Ascending aorta (tissue), 2 donors: ENCODE results near the gene FOXA3. TPM values are rescaled to one million over a fixed set of nuclear protein-coding genes. Genes with fewer than 3 reads are reported as not detected.
A peak's percentile ranks its signal among the peaks of the same experiment; 100 is the strongest.

Source experiments
- DNase-seq, 2 donors: peaks; one replicate each; pipeline ENCODE4 v3.0.0-alpha.2; 2019; ENCODE audit warnings: low spot score in 2 of 2
- H3K27ac ChIP-seq, 2 donors: fragments of 200-600 bp; sonication (generic); one replicate each; pipeline ENCODE4 v1.5.1; 2016 to 2017; ENCODE audit warnings: mild to moderate bottlenecking in 1 of 2
- H3K27me3 ChIP-seq: fragments of 200-600 bp; sonication (generic); one replicate; pipeline ENCODE4 v1.5.1; 2017
- H3K36me3 ChIP-seq, 2 donors: fragments of 200-600 bp; sonication (generic); one replicate each; pipeline ENCODE4 v1.5.1; 2016
- H3K4me1 ChIP-seq, 2 donors: fragments of 200-600 bp; sonication (generic); one replicate each; pipeline ENCODE4 v1.5.1; 2016 to 2017; ENCODE audit warnings: mild to moderate bottlenecking in 1 of 2
- H3K4me3 ChIP-seq, 2 donors: fragments of 200-600 bp; sonication (generic); one replicate each; pipeline ENCODE4 v1.5.1; 2016 to 2017; ENCODE audit warnings: mild to moderate bottlenecking in 1 of 2
- H3K9me3 ChIP-seq, 2 donors: fragments of 200-600 bp; sonication (generic); one replicate each; pipeline ENCODE4 v1.5.1; 2016
- CTCF ChIP-seq, 3 experiments: fragments of 200-600 bp in 2 of 3; fragments of 450-650 bp in 1 of 3; sonication (generic) in 2 of 3; IDR thresholded peaks; one replicate each; pipeline ENCODE4 v1.5.1; 2016 to 2019; ENCODE audit warnings: antibody characterized with exemption in 3 of 3, mild to moderate bottlenecking in 1 of 3, moderate library complexity in 1 of 3
- intact Hi-C: fragments of 100-400 bp; cut with DNase I; formaldehyde crosslinking; loops from one replicate; pipeline ENCODE4 v1.15.1; 2023
- total RNA-seq: library from RNA; depleted of rRNA; stranded (reverse); fragments of >200 nt; gene quantifications from one replicate; pipeline ENCODE4 v1.1.0, GENCODE V29; 2016

The FOXA3 gene
- total RNA-seq, 1 donor from 2014 or later: not detected

GRCh38 chr19:45817010-45817724, 47.0 kb upstream of the FOXA3 start:
- intact Hi-C loops: loop anchor here (2.0 to 5.0 kb wide), 2 partner anchors 46 to 200 kb away; partner anchors contain the start of gene SYMPK
- peak; percentile 59 to 96 for DNase-seq

GRCh38 chr19:45817725-45818301, 46.3 kb upstream of the FOXA3 start:
- Histone ChIP-seq H3K4me1 (peaks cover 0 to 4% of the 10 kb centered on the region in 2 donors), H3K27me3 (no peaks in the 10 kb centered on the region), H3K4me3 (no peak overlapping the region), H3K27ac (no peak overlapping the region), H3K9me3 (no peaks in the 10 kb centered on the region), H3K36me3 (peaks cover 26 to 27% of the 10 kb centered on the region in 2 donors)
- intact Hi-C loops: loop anchor here (2.0 to 5.0 kb wide), 2 partner anchors 45 to 199 kb away; partner anchors contain the start of gene SYMPK
- no peak for TF ChIP-seq CTCF (IDR thresholded peaks at IDR 0.05)
- no peak for DNase-seq

More at GRCh38 chr19:45817010-45817724, 47.0 kb upstream of the FOXA3 start:
- peak; percentile 94 to 99 (median 95) for TF ChIP-seq CTCF (IDR thresholded peaks at IDR 0.05)
- Histone ChIP-seq H3K4me1 (peaks cover 0 to 4% of the 10 kb centered on the region in 2 donors), H3K4me3 (no peak overlapping the region), H3K27ac (no peak overlapping the region), H3K9me3 (no peaks in the 10 kb centered on the region), H3K36me3 (peaks cover 20 to 21% of the 10 kb centered on the region in 2 donors), H3K27me3 (no peaks in the 10 kb centered on the region)

DNA sequence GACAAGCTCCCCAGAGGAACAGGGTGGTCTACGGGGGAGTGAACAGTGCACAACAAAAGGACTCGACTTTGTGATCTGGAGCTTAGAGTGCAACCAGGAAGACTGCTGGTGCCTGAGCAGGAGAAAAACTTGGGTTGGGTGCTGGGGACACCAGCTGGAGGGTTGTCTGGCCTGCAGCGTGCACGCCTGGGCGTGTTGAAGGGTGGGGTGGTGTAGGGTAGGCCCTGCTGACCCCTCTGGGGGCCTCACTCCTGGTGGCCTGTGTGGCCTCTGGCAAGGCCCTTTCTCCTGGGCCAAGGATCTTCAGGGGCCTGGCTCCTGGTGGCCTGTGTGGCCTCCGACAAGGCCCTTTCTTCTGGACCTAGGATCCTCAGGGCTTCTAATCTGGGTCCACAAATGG, 44.4 kb upstream of the FOXA3 start:
- H3K27me3 ChIP-seq: no peaks in the 10 kb centered on the region
- no peak for DNase-seq
- TF ChIP-seq CTCF (IDR thresholded peaks at IDR 0.05): no peak
- H3K4me1 ChIP-seq: peaks cover 0 to 4% of the 10 kb centered on the region in 2 donors
- H3K9me3 ChIP-seq: no peaks in the 10 kb centered on the region
- intact Hi-C loops: loop anchor here (5.0 kb wide), 1 partner anchor 198 kb away; no protein-coding TSS in a partner anchor
- H3K27ac ChIP-seq: no peak overlapping the region
- H3K4me3 ChIP-seq: no peak overlapping the region
- peaks cover 41 to 47% of the 10 kb centered on the region in 2 donors for H3K36me3 ChIP-seq

GRCh38 chr19:45820413-45821102, 43.6 kb upstream of the FOXA3 start:
- Histone ChIP-seq H3K36me3 (peaks cover 49 to 55% of the 10 kb centered on the region in 2 donors), H3K4me1 (peaks cover 0 to 4% of the 10 kb centered on the region in 2 donors), H3K9me3 (no peaks in the 10 kb centered on the region), H3K27ac (no peak overlapping the region), H3K27me3 (no peaks in the 10 kb centered on the region), H3K4me3 (no peak overlapping the region)
- DNase-seq: no peak
- TF ChIP-seq CTCF (IDR thresholded peaks at IDR 0.05): no peak
- intact Hi-C loops: no loop called here

DNA sequence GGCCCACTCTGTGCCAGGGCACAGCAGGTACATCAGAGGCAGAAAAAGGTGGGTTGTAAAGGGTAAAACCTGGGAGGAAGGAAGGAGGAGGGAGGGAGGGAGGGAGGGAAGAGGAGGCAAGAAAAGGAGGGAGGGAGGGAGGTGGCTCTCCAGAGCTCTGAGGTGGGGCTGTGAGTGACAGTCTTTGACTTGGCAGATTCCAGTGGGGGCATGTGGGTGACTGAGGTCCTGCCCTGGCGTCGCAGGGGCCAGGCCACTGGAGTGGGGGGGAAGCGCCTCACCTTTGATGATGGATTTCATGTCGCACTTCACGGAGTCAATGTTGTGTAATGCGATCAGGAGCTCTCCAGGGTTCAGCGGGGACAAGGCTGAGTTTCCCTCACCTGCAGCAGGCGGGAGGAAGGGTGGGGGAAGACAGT, 43.0 kb upstream of the FOXA3 start:
- peaks cover 0 to 3% of the 10 kb centered on the region in 2 donors for H3K4me1 ChIP-seq
- no peak for DNase-seq
- H3K27ac ChIP-seq: no peak overlapping the region
- peaks cover 54 to 60% of the 10 kb centered on the region in 2 donors for H3K36me3 ChIP-seq
- intact Hi-C loops: no loop called here
- no peaks in the 10 kb centered on the region for H3K9me3 ChIP-seq
- TF ChIP-seq CTCF (IDR thresholded peaks at IDR 0.05): no peak
- no peak overlapping the region for H3K4me3 ChIP-seq
- no peaks in the 10 kb centered on the region for H3K27me3 ChIP-seq
